ENCODE measurements around the gene DUSP6. TPM values are rescaled to one million over a fixed set of nuclear protein-coding genes. Genes with fewer than 3 reads are reported as not detected.

Gene DUSP6
- total RNA-seq, 1 experiment from 2014 or later: 20.3 TPM

DNA sequence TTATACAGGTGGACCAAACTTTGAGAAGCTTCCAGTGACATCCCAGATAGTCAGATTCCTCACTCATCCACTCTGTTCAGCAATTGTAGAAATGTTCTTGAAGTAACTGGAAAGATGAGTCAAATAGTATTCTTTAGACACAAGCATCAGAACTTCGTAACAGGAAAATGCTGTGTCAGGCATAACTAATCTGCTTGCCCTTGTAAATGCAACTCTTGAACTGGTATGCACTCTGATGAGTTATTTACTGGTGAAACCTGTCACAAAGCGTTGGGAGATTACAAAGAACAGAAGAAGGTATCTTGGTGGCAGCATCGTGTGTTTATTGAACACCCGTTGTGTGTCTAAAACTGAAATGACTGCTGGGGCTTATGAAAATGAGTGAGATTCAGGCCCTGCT is 10.8 kb upstream of the DUSP6 start:
- intact Hi-C loops (cut with micrococcal nuclease; ENCODE audit: unreplicated experiment): no loop called here
- Histone ChIP-seq H3K4me1 (ENCODE audit: control insufficient read depth, insufficient read depth, low read length) (no peaks in the 10 kb centered on the region), H3K27me3 (ENCODE audit: control insufficient read depth, insufficient read depth, low read length) (no peaks in the 10 kb centered on the region), H3K36me3 (ENCODE audit: control insufficient read depth, insufficient read depth, low read length) (no peaks in the 10 kb centered on the region), H3K4me3 (ENCODE audit: low read depth in 2 of 2, low read length in 2 of 2) (no peak overlapping the region), H3K9me3 (ENCODE audit: control insufficient read depth, insufficient read depth, low read depth, low read length) (no peaks in the 10 kb centered on the region), H3K27ac (ENCODE audit: low read length) (no peak overlapping the region)
- DNase-seq (ENCODE audit: low read depth, low spot score) (no peak), ATAC-seq (no peak)
- in situ Hi-C loops (cut with HindIII; ENCODE audit: low pct_unique_long_range_greater_than_20kb, low sequenced_read_pairs): no loop called here
- ChIA-PET POLR2A (no interaction called here), CTCF (interaction anchor here (0.8 kb wide), 1 partner anchor 10 kb away, joined by 8 read pairs; the partner anchor contains the start of gene DUSP6)
- TF ChIP-seq POLR2AphosphoS5 (IDR thresholded peaks at IDR 0.05; ENCODE audit: low read depth, low read length): no peak
- TF ChIP-seq, protein P1, sequence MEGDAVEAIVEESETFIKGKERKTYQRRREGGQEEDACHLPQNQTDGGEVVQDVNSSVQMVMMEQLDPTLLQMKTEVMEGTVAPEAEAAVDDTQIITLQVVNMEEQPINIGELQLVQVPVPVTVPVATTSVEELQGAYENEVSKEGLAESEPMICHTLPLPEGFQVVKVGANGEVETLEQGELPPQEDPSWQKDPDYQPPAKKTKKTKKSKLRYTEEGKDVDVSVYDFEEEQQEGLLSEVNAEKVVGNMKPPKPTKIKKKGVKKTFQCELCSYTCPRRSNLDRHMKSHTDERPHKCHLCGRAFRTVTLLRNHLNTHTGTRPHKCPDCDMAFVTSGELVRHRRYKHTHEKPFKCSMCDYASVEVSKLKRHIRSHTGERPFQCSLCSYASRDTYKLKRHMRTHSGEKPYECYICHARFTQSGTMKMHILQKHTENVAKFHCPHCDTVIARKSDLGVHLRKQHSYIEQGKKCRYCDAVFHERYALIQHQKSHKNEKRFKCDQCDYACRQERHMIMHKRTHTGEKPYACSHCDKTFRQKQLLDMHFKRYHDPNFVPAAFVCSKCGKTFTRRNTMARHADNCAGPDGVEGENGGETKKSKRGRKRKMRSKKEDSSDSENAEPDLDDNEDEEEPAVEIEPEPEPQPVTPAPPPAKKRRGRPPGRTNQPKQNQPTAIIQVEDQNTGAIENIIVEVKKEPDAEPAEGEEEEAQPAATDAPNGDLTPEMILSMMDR (IDR thresholded peaks at IDR 0.05): no peak
- TF ChIP-seq, protein P2, sequence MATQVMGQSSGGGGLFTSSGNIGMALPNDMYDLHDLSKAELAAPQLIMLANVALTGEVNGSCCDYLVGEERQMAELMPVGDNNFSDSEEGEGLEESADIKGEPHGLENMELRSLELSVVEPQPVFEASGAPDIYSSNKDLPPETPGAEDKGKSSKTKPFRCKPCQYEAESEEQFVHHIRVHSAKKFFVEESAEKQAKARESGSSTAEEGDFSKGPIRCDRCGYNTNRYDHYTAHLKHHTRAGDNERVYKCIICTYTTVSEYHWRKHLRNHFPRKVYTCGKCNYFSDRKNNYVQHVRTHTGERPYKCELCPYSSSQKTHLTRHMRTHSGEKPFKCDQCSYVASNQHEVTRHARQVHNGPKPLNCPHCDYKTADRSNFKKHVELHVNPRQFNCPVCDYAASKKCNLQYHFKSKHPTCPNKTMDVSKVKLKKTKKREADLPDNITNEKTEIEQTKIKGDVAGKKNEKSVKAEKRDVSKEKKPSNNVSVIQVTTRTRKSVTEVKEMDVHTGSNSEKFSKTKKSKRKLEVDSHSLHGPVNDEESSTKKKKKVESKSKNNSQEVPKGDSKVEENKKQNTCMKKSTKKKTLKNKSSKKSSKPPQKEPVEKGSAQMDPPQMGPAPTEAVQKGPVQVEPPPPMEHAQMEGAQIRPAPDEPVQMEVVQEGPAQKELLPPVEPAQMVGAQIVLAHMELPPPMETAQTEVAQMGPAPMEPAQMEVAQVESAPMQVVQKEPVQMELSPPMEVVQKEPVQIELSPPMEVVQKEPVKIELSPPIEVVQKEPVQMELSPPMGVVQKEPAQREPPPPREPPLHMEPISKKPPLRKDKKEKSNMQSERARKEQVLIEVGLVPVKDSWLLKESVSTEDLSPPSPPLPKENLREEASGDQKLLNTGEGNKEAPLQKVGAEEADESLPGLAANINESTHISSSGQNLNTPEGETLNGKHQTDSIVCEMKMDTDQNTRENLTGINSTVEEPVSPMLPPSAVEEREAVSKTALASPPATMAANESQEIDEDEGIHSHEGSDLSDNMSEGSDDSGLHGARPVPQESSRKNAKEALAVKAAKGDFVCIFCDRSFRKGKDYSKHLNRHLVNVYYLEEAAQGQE (IDR thresholded peaks at IDR 0.05; ENCODE audit: insufficient read depth in 1 of 2, low read depth in 2 of 2, low read length in 1 of 2): no peak
- no peak for TF ChIP-seq TCF7L2 (IDR thresholded peaks at IDR 0.05; ENCODE audit: low read depth, low read length)
- TF ChIP-seq SIN3A (IDR thresholded peaks at IDR 0.05; ENCODE audit: borderline replicate concordance, insufficient read depth, low read depth, low read length): no peak
- BruUV-seq (replicated peaks): no TSS peak

DNA sequence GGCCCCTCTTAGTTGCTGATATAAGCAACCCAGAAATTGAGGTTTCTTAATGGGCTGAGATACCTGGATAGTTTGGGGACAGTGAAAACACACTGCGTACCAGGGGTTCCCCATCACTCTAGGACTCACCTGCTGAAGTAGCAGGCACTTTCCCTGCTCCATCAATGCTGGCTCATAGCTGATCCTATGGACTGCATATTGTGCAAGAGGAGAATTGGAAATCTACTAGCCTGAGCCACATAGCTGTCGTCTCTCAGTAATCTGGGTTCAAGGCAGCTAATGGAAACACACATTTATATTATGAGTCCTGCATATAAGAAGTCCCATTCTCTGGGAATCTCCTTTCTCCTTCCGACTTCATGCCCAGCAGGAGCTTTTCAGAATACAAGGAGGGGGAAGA is 7.3 kb upstream of the DUSP6 start:
- no TSS peak for BruUV-seq (replicated peaks)
- TF ChIP-seq, protein P2 (IDR thresholded peaks at IDR 0.05; ENCODE audit: insufficient read depth in 1 of 2, low read depth in 2 of 2, low read length in 1 of 2): no peak
- TF ChIP-seq POLR2AphosphoS5 (IDR thresholded peaks at IDR 0.05; ENCODE audit: low read depth, low read length) (no peak), TCF7L2 (IDR thresholded peaks at IDR 0.05; ENCODE audit: low read depth, low read length) (no peak), SIN3A (IDR thresholded peaks at IDR 0.05; ENCODE audit: borderline replicate concordance, insufficient read depth, low read depth, low read length) (no peak)
- TF ChIP-seq, protein P1 (IDR thresholded peaks at IDR 0.05): no peak
- POLR2A ChIA-PET: no interaction called here
- Histone ChIP-seq H3K27ac (ENCODE audit: low read length) (no peak overlapping the region), H3K4me3 (ENCODE audit: low read depth in 2 of 2, low read length in 2 of 2) (no peak overlapping the region), H3K36me3 (ENCODE audit: control insufficient read depth, insufficient read depth, low read length) (no peaks in the 10 kb centered on the region), H3K9me3 (ENCODE audit: control insufficient read depth, insufficient read depth, low read depth, low read length) (no peaks in the 10 kb centered on the region), H3K4me1 (ENCODE audit: control insufficient read depth, insufficient read depth, low read length) (peaks cover 8% of the 10 kb centered on the region; the same call in 1 of the 2 replicates), H3K27me3 (ENCODE audit: control insufficient read depth, insufficient read depth, low read length) (no peaks in the 10 kb centered on the region)
- in situ Hi-C loops (cut with HindIII; ENCODE audit: low pct_unique_long_range_greater_than_20kb, low sequenced_read_pairs): no loop called here
- intact Hi-C loops (cut with micrococcal nuclease; ENCODE audit: unreplicated experiment): loop anchor here (10.0 kb wide), 1 partner anchor 305 kb away; no protein-coding TSS in a partner anchor
- ATAC-seq: no peak
- no peak for DNase-seq (ENCODE audit: low read depth, low spot score)
- CTCF ChIA-PET: no interaction called here

Measured in Panc1 (cell line).